HUES64 (cell line): ENCODE measurements around the gene ZNF469.

Experiments
- H3K27ac ChIP-seq: 2 replicates; pipeline ENCODE4 v1.7.0; 2013; ENCODE audit warnings: low read depth, low read length, inconsistent platforms
- H3K27me3 ChIP-seq: 2 replicates; pipeline ENCODE4 v1.6.1; 2013; ENCODE audit warnings: mild to moderate bottlenecking, low read length; ENCODE audit not compliant: insufficient read depth
- H3K36me3 ChIP-seq: 2 replicates; pipeline ENCODE4 v1.6.1; 2013; ENCODE audit warnings: mild to moderate bottlenecking, low read length; ENCODE audit not compliant: insufficient read depth
- H3K4me1 ChIP-seq: 2 replicates; pipeline ENCODE4 v1.6.1; 2013; ENCODE audit warnings: mild to moderate bottlenecking, low read length, moderate library complexity; ENCODE audit not compliant: insufficient read depth
- H3K4me3 ChIP-seq: 2 replicates; pipeline ENCODE4 v1.5.1; 2013; ENCODE audit warnings: mild to moderate bottlenecking, low read length, moderate library complexity
- H3K9ac ChIP-seq: 2 replicates; pipeline ENCODE4 v1.6.1; 2013; ENCODE audit warnings: mild to moderate bottlenecking, low read depth, low read length
- H3K9me3 ChIP-seq: 2 replicates; pipeline ENCODE4 v1.6.1; 2013; ENCODE audit warnings: low read depth, low read length; ENCODE audit not compliant: insufficient read depth
- WGBS: fragments of 150-250, 120-280 bp; methylation state at CpG from one replicate; pipeline ENCODE4 v1.1.7; 2013; ENCODE audit warnings: missing lambda C conversion rate; 5-methylcytosine and 5-hydroxymethylcytosine counted together

ZNF469 gene

GRCh38 chr16:88341551-88342290, 41.0 kb upstream of the ZNF469 start:
- WGBS = 94% methylated on average over 24 of the region's 24 CpGs
- Histone ChIP-seq H3K4me3 (no peak overlapping the region), H3K9me3 (peaks cover under 1% of the 10 kb centered on the region; the same call in 1 of the 2 replicates), H3K36me3 (no peaks in the 10 kb centered on the region), H3K27ac (no peak overlapping the region), H3K9ac (no peak overlapping the region), H3K4me1 (no peaks in the 10 kb centered on the region), H3K27me3 (no peaks in the 10 kb centered on the region)

DNA sequence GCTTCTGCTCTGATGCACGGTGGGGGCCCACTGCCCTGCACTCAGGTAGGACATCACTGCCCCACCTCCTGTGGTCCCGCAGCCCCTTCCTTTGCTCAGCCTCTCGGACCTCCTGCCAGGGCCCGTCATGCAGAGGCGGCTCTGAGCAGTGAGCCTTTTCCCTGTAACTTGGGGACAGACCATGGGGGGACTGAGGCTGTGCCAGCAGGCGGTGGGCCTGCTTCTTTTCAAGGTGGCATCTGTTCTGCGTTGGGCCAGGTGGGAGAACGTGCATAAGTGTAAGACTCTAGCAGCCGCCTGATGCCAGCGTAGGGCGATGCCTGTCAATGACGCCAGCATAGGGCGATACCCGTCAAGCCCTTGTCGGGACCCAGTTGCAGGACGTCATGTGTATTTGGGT, 40.3 kb upstream of the ZNF469 start:
- WGBS = 91% methylated on average over 16 of the region's 16 CpGs
- H3K4me3 ChIP-seq = no peak overlapping the region
- H3K27me3 ChIP-seq = no peaks in the 10 kb centered on the region
- H3K27ac ChIP-seq = no peak overlapping the region
- H3K9ac ChIP-seq = no peak overlapping the region
- no peaks in the 10 kb centered on the region for H3K4me1 ChIP-seq
- H3K9me3 ChIP-seq = no peaks in the 10 kb centered on the region
- H3K36me3 ChIP-seq = no peaks in the 10 kb centered on the region

DNA sequence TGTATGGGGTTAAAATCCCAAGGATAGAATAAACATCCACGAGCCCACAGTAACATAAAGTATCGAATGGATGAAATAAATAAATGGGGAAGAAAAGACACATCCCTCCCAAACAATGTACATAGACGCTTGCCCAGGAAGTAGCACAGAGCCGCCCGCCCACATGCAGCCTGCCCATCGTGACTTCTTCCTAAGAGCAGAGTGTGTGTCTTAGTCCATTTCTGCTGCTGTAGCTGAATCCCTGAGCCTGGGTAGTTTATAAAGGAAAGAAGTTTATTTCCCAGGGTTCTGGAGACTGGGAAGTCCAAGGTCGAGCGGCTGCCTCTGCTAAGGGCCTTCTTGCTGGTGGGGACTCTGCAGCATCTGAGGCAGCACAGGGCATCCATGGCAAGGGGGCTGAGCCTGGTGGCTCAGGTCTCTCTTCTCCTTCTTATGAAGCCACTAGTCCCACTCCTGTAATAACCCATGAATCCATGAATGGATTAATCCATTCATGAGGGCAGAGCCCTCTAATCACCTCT, 39.4 kb upstream of the ZNF469 start:
- no peaks in the 10 kb centered on the region for H3K9me3 ChIP-seq
- H3K4me1 ChIP-seq = no peaks in the 10 kb centered on the region
- 90% methylated on average over 6 of the region's 8 CpGs for WGBS
- H3K4me3 ChIP-seq = no peak overlapping the region
- H3K36me3 ChIP-seq = no peaks in the 10 kb centered on the region
- no peak overlapping the region for H3K9ac ChIP-seq
- H3K27me3 ChIP-seq = no peaks in the 10 kb centered on the region
- H3K27ac ChIP-seq = no peak overlapping the region

DNA sequence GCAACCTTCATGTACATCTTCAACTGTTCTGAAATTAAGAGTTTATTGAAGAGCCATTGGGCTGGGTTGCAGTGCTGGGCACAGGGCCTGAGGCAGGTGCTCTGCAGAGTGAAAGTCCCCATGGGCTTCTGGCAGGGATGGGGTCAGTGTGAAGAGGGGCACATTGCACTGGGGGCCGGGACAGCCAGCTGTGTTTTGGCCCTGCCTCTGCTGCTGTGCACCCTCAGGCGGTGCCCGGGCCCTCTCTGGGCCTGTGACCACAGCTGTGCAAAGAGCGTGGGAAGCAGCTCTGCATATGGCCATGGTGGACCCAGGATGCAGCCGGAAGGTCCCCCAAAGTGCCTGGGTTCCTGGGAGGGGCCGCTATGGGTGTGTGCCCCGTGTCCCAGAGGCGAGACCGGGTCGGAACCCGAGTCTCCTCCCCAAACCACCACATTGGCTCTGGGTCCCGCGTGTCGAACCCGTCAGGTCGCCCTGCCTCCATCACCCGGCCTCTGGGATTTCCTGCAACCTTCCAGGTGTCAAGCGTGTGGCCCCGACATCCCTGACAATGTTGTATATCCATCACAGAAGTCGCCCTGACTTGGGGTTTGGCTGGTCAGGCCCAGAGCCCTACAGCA, 38.2 kb upstream of the ZNF469 start:
- H3K4me1 ChIP-seq = no peaks in the 10 kb centered on the region
- WGBS = 95% methylated on average over 20 of the region's 20 CpGs
- H3K36me3 ChIP-seq = no peaks in the 10 kb centered on the region
- no peaks in the 10 kb centered on the region for H3K9me3 ChIP-seq
- no peaks in the 10 kb centered on the region for H3K27me3 ChIP-seq
- no peak overlapping the region for H3K9ac ChIP-seq
- no peak overlapping the region for H3K4me3 ChIP-seq
- no peak overlapping the region for H3K27ac ChIP-seq

DNA sequence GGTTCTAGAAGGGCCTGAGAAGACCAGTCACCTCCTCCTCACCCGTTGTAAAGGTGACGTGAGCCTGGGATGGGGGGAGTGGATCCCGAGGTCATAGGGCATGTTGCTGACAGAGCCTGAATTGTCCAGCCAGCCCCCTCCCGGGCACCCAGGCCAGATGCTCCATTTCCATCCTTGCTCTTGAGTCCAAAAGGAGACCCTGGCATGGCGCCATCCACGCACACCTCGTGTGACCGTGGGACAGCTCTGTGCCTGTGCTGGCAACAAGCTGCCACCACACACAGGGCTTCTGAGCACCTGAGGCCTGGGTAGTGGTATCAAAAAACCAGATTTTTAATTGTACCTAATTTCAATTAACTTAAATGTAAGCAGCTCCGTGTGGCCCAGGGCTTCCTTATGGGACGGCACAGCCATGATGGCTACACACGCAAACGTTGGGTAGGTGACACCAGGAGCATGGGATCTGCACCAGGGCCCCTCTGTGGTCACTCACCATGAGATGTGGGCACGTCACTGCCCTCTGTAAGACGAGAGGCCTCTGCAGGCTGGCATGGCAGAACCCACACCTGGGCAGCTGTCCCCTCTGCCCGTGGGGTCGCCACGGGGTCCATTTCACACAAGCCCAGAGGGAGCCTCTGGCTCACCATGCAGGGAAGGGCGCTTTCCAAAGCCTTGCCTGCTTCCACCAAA, 37.6 kb upstream of the ZNF469 start:
- H3K36me3 ChIP-seq = no peaks in the 10 kb centered on the region
- H3K9ac ChIP-seq = no peak overlapping the region
- H3K9me3 ChIP-seq = no peaks in the 10 kb centered on the region
- H3K4me1 ChIP-seq = no peaks in the 10 kb centered on the region
- 94% methylated on average over 18 of the region's 18 CpGs for WGBS
- no peaks in the 10 kb centered on the region for H3K27me3 ChIP-seq
- H3K27ac ChIP-seq = no peak overlapping the region
- no peak overlapping the region for H3K4me3 ChIP-seq

- Histone ChIP-seq H3K4me1 (no peaks in the 10 kb centered on the region), H3K27ac (no peak overlapping the region)
- 93% methylated on average over 32 of the region's 32 CpGs for WGBS
These were observed 36.8 kb upstream of the ZNF469 start for GRCh38 chr16:88345721-88346560.

GRCh38 chr16:88346680-88347505, 35.9 kb upstream of the ZNF469 start:
- no peak overlapping the region for H3K27ac ChIP-seq
- H3K4me1 ChIP-seq = no peaks in the 10 kb centered on the region
- H3K9ac ChIP-seq = no peak overlapping the region
- H3K36me3 ChIP-seq = no peaks in the 10 kb centered on the region
- no peaks in the 10 kb centered on the region for H3K9me3 ChIP-seq
- H3K4me3 ChIP-seq = no peak overlapping the region
- H3K27me3 ChIP-seq = no peaks in the 10 kb centered on the region
- WGBS = 96% methylated on average over 26 of the region's 26 CpGs

More at GRCh38 chr16:88345721-88346560, 36.8 kb upstream of the ZNF469 start:
- no peak overlapping the region for H3K9ac ChIP-seq
- no peaks in the 10 kb centered on the region for H3K9me3 ChIP-seq
- H3K36me3 ChIP-seq = no peaks in the 10 kb centered on the region
- no peak overlapping the region for H3K4me3 ChIP-seq
- H3K27me3 ChIP-seq = no peaks in the 10 kb centered on the region

DNA sequence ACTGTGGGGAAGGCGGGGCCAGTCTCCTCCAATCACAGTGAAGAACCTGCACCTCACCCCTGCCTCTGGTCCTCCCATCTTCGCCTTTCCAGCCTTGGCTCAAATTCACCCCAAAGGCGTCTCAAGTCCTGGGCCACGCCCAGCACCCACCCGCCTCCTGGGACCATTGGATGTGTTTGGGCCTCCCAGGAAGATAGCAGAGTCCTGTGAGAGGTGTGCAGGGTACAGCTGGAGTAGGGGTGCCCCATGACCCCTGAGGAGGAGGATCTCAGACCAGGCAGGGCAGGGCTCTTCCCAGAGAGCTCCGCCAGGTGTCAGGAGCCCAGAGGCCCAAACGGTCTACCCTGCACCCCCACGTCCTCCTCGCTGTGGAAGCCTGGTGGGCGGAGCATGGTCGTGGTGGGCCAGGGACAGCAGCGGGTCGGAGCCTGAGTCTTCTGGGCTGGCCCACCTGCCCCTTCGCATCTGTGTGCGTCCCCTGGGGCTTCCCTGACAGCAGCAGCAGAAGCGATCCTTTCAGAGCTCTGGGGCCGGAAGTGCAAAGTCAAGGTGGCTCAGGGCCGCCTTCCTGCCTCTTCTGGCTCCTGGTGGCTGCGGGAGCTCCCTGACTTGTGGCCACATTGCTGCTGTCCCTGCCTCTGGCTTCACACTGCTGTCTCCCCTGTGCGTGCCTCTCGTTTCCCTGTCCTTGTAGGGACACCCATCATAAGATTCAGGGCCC, 34.9 kb upstream of the ZNF469 start:
- no peak overlapping the region for H3K9ac ChIP-seq
- WGBS = 90% methylated on average over 21 of the region's 21 CpGs
- H3K4me1 ChIP-seq = no peaks in the 10 kb centered on the region
- H3K4me3 ChIP-seq = no peak overlapping the region
- no peak overlapping the region for H3K27ac ChIP-seq
- H3K36me3 ChIP-seq = no peaks in the 10 kb centered on the region
- no peaks in the 10 kb centered on the region for H3K27me3 ChIP-seq
- no peaks in the 10 kb centered on the region for H3K9me3 ChIP-seq

GRCh38 chr16:88348377-88349152, 34.2 kb upstream of the ZNF469 start:
- Histone ChIP-seq H3K9me3 (no peaks in the 10 kb centered on the region), H3K9ac (no peak overlapping the region), H3K4me1 (no peaks in the 10 kb centered on the region), H3K4me3 (no peak overlapping the region), H3K27me3 (no peaks in the 10 kb centered on the region), H3K27ac (no peak overlapping the region), H3K36me3 (no peaks in the 10 kb centered on the region)
- WGBS = 94% methylated on average over 25 of the region's 25 CpGs
